Esophagus (tissue), 2 donors: Measurements from ENCODE around the gene WAC. TPM values are rescaled to one million over a fixed set of nuclear protein-coding genes. Genes with fewer than 3 reads are reported as not detected.
"Not testable (repeated sequence)": the region's sequence is repeated elsewhere in the genome, so short reads cannot be mapped to it uniquely, and the experiment has no call there.

Experiments
- H3K27ac ChIP-seq, 2 donors: one replicate each; pipeline ENCODE4 v1.5.1; 2013; ENCODE audit warnings: low read depth in 2 of 2, mild to moderate bottlenecking in 2 of 2, inconsistent platforms in 1 of 2, low read length in 1 of 2, moderate library complexity in 1 of 2
- H3K27me3 ChIP-seq, 2 donors: one replicate each; pipeline ENCODE4 v1.6.1; 2013; ENCODE audit warnings: low read length in 2 of 2, control low read depth in 1 of 2, mild to moderate bottlenecking in 1 of 2; ENCODE audit not compliant: insufficient read depth in 2 of 2, control insufficient read depth in 1 of 2
- H3K36me3 ChIP-seq, 2 donors: one replicate each; pipeline ENCODE4 v1.6.1; 2013; ENCODE audit warnings: low read length in 1 of 2; ENCODE audit not compliant: control insufficient read depth in 2 of 2, insufficient read depth in 2 of 2
- H3K4me1 ChIP-seq, 2 donors: one replicate each; pipeline ENCODE4 v1.6.1; 2013; ENCODE audit warnings: low read length in 1 of 2; ENCODE audit not compliant: control insufficient read depth in 2 of 2, insufficient read depth in 2 of 2
- H3K4me3 ChIP-seq, 2 donors: one replicate each; pipeline ENCODE4 v1.5.1; 2013; ENCODE audit warnings: low read length in 2 of 2, mild to moderate bottlenecking in 2 of 2, low read depth in 1 of 2, moderate library complexity in 1 of 2
- H3K9me3 ChIP-seq, 2 donors: one replicate each; pipeline ENCODE4 v1.6.1; 2013; ENCODE audit warnings: mild to moderate bottlenecking in 2 of 2, low read depth in 1 of 2, low read length in 1 of 2, moderate library complexity in 1 of 2; ENCODE audit not compliant: control insufficient read depth in 2 of 2, insufficient read depth in 1 of 2
- WGBS, 2 donors: extraction: QIAGEN DNeasy Blood & Tissue Kit; methylation state at CpG; one replicate each; pipeline ENCODE4 v1.1.7; 2013; 5-methylcytosine and 5-hydroxymethylcytosine counted together
- polyA plus RNA-seq, 2 donors: library from polyadenylated mRNA; stranded (reverse); fragments of 200-250 nt; gene quantifications; one replicate each; pipeline ENCODE4 v1.2.3, GENCODE V29; 2013
- donor health status: healthy with polysubstance abuse.
- donor health status: Bipolar disorder and iron deficiency.

WAC gene
- polyA plus RNA-seq, 2 donors, result 20.5 to 33.3 TPM

DNA sequence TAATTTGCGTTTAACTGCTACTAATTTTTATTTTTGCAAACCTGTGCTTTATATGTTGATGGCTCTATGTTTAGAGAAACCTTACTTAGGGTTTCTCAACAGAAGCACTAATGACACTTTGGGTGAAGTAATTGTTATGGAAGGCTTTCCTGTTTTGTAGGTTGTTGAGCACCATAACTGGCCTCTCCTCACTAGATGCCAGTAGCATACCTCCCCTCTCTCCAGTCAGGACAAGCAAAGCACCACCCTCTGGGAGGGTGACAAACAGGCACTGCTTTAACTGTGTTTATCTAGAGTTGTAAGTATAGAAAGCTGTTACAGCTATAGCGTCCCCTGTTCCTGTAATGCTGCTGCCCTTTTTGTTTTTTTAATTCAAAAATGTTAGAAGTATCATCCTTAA lies 60.9 kb downstream of the WAC start:
- Histone ChIP-seq H3K4me3 (no peak overlapping the region), H3K9me3 (no peaks in the 10 kb centered on the region), H3K4me1 (no peaks in the 10 kb centered on the region), H3K27ac (no peak overlapping the region), H3K27me3 (no peaks in the 10 kb centered on the region), H3K36me3 (peaks cover 5 to 14% of the 10 kb centered on the region in 2 donors)
- 48 to 71% methylated on average over 2 of the region's 2 CpGs for WGBS, 2 donors

DNA sequence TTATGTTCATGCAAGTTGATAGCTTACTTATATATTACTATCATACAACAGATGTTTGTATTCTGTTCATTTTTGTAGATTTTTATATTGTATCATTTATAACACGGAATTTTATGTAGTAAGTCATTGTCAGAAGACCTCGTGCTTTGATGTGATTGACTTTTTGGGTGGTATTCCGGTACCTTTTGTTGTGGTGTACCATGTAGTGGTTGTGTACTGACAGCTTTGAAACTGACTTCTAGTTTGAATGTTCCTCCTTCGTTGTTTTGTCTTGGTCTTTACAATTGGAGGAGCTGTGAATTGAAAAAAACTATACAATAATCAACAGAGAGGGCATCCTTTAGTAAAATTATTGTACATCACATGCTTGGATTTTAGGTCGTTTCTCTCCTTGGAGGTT lies 61.5 kb downstream of the WAC start:
- H3K9me3 ChIP-seq, result no peaks in the 10 kb centered on the region
- H3K4me1 ChIP-seq, result no peaks in the 10 kb centered on the region
- H3K4me3 ChIP-seq, result no peak overlapping the region
- no peak overlapping the region for H3K27ac ChIP-seq
- no peaks in the 10 kb centered on the region for H3K27me3 ChIP-seq
- 79 to 83% methylated on average over 5 of the region's 5 CpGs for WGBS, 2 donors
- peaks cover 5 to 14% of the 10 kb centered on the region in 2 donors for H3K36me3 ChIP-seq

DNA sequence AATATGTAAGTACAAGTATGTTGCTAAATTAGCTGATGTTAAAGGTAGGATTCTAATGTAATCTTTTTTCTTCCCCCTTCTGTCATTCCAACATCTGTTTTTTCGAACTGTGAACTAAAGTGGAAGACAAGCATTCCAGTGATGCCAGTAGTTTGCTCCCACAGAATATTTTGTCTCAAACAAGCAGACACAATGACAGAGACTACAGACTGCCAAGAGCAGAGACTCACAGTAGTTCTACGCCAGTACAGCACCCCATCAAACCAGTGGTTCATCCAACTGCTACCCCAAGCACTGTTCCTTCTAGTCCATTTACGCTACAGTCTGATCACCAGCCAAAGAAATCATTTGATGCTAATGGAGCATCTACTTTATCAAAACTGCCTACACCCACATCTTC lies 62.7 kb downstream of the WAC start:
- H3K36me3 ChIP-seq, result peaks cover 5 to 11% of the 10 kb centered on the region in 2 donors

DNA sequence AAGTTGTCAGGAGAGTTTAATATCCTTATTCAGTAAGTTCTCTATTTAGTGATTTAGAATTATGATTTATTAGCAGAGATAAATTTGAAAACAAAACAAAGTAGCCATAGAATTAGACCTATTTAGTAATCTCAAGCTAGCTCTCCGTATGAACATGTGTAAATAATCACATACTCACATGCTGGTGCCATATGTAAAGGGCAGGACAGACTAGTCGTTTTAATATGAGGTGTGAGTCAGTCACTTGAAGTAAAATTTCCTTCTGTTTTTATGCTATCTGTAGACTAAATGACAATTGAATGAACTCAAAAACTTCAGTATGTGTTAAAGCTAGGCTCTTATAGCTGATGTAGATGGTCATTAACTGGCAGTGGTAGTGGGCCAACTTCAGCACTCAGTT lies 67.1 kb downstream of the WAC start:
- no peaks in the 10 kb centered on the region for H3K4me1 ChIP-seq
- H3K27ac ChIP-seq, result no peak overlapping the region
- WGBS, 2 donors, result 63 to 72% methylated on average over 2 of the region's 2 CpGs
- H3K36me3 ChIP-seq, result peaks cover 2% of the 10 kb centered on the region in 2 donors
- no peaks in the 10 kb centered on the region for H3K27me3 ChIP-seq
- H3K9me3 ChIP-seq, result no peaks in the 10 kb centered on the region
- no peak overlapping the region for H3K4me3 ChIP-seq

More for the DNA sequence above, 62.7 kb downstream of the WAC start:
- Histone ChIP-seq H3K4me1 (no peaks in the 10 kb centered on the region), H3K4me3 (no peak overlapping the region), H3K27me3 (no peaks in the 10 kb centered on the region), H3K27ac (no peak overlapping the region), H3K9me3 (no peaks in the 10 kb centered on the region)
- 74 to 78% methylated on average over 3 of the region's 3 CpGs for WGBS, 2 donors

DNA sequence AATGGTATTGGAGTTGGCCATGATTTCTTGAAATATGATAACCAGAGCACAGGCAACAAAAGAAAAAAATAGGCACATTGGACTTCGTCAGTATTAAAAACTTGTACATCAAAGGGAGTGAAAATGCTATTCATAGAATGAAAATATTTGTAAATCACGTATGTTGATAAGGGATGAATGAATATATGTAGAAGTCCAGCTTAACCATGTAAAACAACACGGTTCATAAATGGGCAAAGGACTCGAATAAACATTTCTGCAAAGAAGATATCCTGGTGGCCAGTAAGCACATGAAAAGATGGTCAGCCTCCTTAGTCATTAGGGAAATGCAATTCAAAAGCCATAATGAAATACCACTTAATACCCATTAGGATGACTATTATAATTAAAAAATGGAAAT lies 68.1 kb downstream of the WAC start:
- no peak overlapping the region for H3K27ac ChIP-seq
- 87 to 95% methylated on average over 4 of the region's 4 CpGs for WGBS, 2 donors
- H3K4me1 ChIP-seq, result no peaks in the 10 kb centered on the region
- no peaks in the 10 kb centered on the region for H3K27me3 ChIP-seq
- H3K36me3 ChIP-seq, result peaks cover 2% of the 10 kb centered on the region in 2 donors
- no peaks in the 10 kb centered on the region for H3K9me3 ChIP-seq
- H3K4me3 ChIP-seq, result no peak overlapping the region

DNA sequence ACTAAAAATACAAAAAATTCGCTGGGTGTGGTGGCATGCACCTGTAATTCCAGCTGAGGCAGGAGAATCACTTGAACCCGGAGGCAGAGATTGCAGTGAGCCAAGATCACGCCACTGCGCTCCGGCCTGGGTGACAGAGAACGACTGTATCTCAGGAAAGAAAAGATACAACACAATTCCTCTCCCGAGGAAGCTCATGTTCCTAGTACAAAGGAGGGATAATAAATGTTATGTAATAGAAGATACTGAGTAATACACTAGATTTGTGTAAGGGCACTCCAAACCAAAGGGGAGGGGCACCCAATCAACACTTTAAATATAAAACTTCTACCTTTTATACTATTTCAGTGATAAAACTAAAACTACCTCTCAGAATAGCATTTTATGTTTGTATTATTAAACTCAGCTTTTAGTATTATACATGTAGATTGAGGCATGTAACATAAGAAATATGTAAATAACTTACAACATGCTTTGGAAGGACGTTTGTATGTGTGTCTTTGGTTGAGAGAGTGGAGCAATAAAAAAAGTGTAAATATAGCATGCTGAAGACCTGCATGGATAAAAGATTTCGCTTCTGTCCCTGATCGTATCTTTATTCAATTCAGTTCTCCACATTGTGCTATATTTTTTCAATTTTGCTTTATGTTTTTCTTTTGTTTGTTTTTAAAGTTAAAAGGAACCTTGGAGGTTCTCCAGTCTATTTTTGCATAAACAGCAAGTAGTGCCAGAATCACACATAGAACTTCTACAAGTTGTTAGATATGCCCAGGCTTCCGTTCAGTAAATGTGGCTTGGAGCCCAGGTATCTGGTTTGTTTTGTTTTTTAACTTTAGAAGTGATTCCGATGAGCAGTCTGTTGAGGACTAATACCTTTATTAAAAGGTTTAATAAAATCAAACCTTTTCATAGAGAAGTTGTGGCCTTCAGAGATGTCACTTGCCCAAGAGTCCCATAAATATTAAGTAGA lies 71.9 kb downstream of the WAC start:
- H3K27me3 ChIP-seq, result no peaks in the 10 kb centered on the region
- H3K27ac ChIP-seq, result no peak overlapping the region
- no peaks in the 10 kb centered on the region for H3K4me1 ChIP-seq
- 66 to 71% methylated on average over 12 of the region's 12 CpGs for WGBS, 2 donors
- peaks cover 0 to 2% of the 10 kb centered on the region in 2 donors for H3K36me3 ChIP-seq
- H3K9me3 ChIP-seq, result no peaks in the 10 kb centered on the region
- no peak overlapping the region for H3K4me3 ChIP-seq

DNA sequence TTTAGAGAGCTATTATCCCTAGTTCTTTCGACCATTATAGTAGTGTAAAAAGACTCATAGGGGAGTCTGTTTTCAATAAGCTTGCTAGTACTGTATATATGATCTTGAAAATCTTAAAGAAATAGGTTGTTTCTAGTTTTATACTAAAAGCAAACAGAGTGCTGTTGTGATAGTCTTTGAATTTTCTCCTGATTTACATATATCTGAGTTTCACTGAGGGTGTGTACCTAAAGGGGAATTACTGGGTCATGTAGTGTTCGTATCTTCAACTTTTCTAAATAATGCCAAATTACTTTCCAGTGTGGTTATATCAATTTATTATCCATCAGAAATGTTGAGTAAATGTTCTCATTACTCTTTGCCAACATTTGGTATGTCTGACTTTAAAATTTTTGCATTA lies 73.7 kb downstream of the WAC start:
- Histone ChIP-seq H3K9me3 (no peaks in the 10 kb centered on the region), H3K27ac (no peak overlapping the region), H3K4me1 (no peaks in the 10 kb centered on the region), H3K27me3 (no peaks in the 10 kb centered on the region), H3K4me3 (no peak overlapping the region), H3K36me3 (peaks cover 4% of the 10 kb centered on the region in 2 donors)
- WGBS, 2 donors, result 81 to 90% methylated on average over 2 of the region's 2 CpGs

DNA sequence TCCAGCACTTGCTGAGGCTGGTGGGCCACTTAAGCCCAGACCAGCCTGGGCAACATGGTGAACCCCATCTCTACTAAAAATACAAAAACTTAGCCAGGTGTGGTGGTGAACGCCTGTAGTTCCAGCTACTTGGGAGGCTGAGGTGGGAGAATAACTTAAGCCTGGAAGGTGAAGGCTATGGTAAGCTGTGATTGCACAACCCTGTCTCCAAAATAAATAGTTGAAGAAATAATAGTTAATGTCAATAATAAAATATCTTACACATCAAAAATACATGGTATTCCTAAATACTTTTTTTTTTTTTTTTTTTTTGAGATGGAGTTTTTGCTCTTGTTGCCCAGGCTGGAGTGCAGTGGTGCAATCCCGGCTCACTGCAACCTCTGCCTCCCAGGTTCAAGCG lies 76.7 kb downstream of the WAC start:
- not testable (repeated sequence) for H3K27me3 ChIP-seq, H3K9me3 ChIP-seq, H3K4me3 ChIP-seq, H3K27ac ChIP-seq, H3K4me1 ChIP-seq, H3K36me3 ChIP-seq
- 67 to 85% methylated on average over 3 of the region's 3 CpGs for WGBS, 2 donors

DNA sequence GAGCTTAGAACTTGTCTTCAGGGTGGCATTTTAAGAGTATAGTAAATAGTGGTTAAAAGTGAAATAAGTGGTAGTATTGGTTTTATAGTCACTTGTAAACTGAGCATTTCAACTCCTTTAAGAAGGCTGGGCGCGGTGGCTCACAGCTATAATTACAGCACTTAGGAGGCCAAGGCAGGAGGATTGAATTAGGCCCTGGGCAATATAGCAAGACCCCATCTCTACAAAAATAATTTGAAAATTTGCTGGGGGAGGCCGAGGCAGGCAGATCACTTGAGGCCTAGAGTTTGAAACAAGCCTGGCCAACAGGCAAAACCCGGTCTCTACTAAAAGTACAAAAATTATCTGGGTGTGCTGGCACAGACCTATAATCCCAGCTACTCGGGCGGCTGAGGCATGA lies 80.0 kb downstream of the WAC start:
- Histone ChIP-seq H3K27ac (no peak overlapping the region), H3K36me3 (peaks cover 2 to 15% of the 10 kb centered on the region in 2 donors), H3K9me3 (no peaks in the 10 kb centered on the region), H3K4me3 (no peak overlapping the region), H3K4me1 (no peaks in the 10 kb centered on the region), H3K27me3 (no peaks in the 10 kb centered on the region)
- WGBS, 2 donors, result 94 to 100% methylated on average over 6 of the region's 6 CpGs

DNA sequence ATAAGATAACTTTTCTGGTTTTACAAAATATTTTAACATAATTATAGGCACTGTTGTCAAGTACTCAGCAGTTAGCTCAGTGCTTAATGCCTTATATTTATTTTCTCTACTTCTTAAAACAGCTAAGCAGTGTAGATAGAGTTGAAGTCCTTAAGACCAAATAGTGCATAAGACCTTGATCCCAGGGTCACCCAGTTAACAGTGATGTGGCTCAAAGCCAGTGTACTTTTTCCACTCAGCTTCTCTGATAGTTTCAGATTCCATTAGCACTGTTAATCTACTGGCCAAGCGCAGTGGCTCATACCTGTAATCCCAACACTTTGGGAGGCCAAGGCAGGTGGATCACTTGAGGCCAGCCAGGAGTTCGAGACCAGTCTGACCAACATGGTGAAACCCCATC lies 83.6 kb downstream of the WAC start:
- Histone ChIP-seq H3K27ac (no peak overlapping the region), H3K36me3 (peaks cover 0 to 12% of the 10 kb centered on the region in 2 donors), H3K4me3 (no peak overlapping the region), H3K27me3 (no peaks in the 10 kb centered on the region), H3K9me3 (no peaks in the 10 kb centered on the region), H3K4me1 (no peaks in the 10 kb centered on the region)
- 74 to 97% methylated on average over 2 of the region's 2 CpGs for WGBS, 2 donors
